RWPE2 (cell line): ENCODE data around the gene PXDN.
A peak's percentile ranks its signal among the peaks of the same experiment; 100 is the strongest.

Source experiments
- ATAC-seq: fragments of 200-7000 bp; cut with Tn5 transposase; 3 replicates; pipeline ENCODE4 v1.9.1; 2021; ENCODE audit warnings: low read depth
- DNase-seq: peaks from one replicate; pipeline ENCODE4 v3.0.0-alpha.2; 2020; ENCODE audit warnings: low spot score
- H3K27ac ChIP-seq: fragments of 450-650 bp; 2 replicates; pipeline ENCODE4 v1.5.1; 2017; ENCODE audit warnings: mild to moderate bottlenecking; ENCODE audit not compliant: poor library complexity, severe bottlenecking
- H3K27me3 ChIP-seq: fragments of 250-450 bp; sonication (Bioruptor Pico); 2 replicates; pipeline ENCODE4 v1.5.1; 2021; ENCODE audit warnings: mild to moderate bottlenecking, moderate library complexity; ENCODE audit not compliant: insufficient read depth, poor library complexity, severe bottlenecking
- H3K36me3 ChIP-seq: fragments of 250-450 bp; sonication (Bioruptor Pico); 2 replicates; pipeline ENCODE4 v1.5.1; 2020; ENCODE audit warnings: low read depth, mild to moderate bottlenecking, moderate library complexity
- H3K4me1 ChIP-seq: fragments of 250-450 bp; sonication (Bioruptor Pico); 2 replicates; pipeline ENCODE4 v1.5.1; 2021; ENCODE audit warnings: mild to moderate bottlenecking, moderate library complexity; ENCODE audit not compliant: insufficient read depth, poor library complexity, severe bottlenecking
- H3K4me3 ChIP-seq: fragments of 250-450 bp; sonication (Bioruptor Pico); 2 replicates; pipeline ENCODE4 v1.5.1; 2021; ENCODE audit warnings: mild to moderate bottlenecking, moderate library complexity; ENCODE audit not compliant: severe bottlenecking
- H3K9me3 ChIP-seq: fragments of 250-450 bp; sonication (Bioruptor Pico); 2 replicates; pipeline ENCODE4 v1.5.1; 2021; ENCODE audit warnings: mild to moderate bottlenecking, moderate library complexity; ENCODE audit not compliant: severe bottlenecking
- CTCF ChIP-seq: fragments of 450-650 bp; IDR thresholded peaks from one replicate; pipeline ENCODE4 v1.5.1; 2017; ENCODE audit warnings: mild to moderate bottlenecking, moderate library complexity; ENCODE audit not compliant: poor library complexity, severe bottlenecking

The PXDN gene

GRCh38 chr2:1754461-1755170 lies 10.3 kb upstream of the PXDN start:
- no peak overlapping the region for H3K4me3 ChIP-seq
- DNase-seq (peak; percentile 19), ATAC-seq (no peak)
- no peak for TF ChIP-seq CTCF
- no peaks in the 10 kb centered on the region for H3K36me3 ChIP-seq
- H3K27ac ChIP-seq, result no peak overlapping the region
- H3K9me3 ChIP-seq, result no peaks in the 10 kb centered on the region
- H3K4me1 ChIP-seq, result no peaks in the 10 kb centered on the region
- no peaks in the 10 kb centered on the region for H3K27me3 ChIP-seq

GRCh38 chr2:1754046-1754445 lies 9.7 kb upstream of the PXDN start:
- DNase-seq (peak; percentile 43), ATAC-seq (no peak)
- Histone ChIP-seq H3K4me1 (no peaks in the 10 kb centered on the region), H3K36me3 (no peaks in the 10 kb centered on the region), H3K9me3 (no peaks in the 10 kb centered on the region), H3K27ac (no peak overlapping the region), H3K27me3 (no peaks in the 10 kb centered on the region), H3K4me3 (no peak overlapping the region)
- no peak for TF ChIP-seq CTCF

- Histone ChIP-seq H3K27ac (no peak overlapping the region), H3K4me1 (no peaks in the 10 kb centered on the region), H3K27me3 (no peaks in the 10 kb centered on the region), H3K4me3 (no peak overlapping the region), H3K9me3 (no peaks in the 10 kb centered on the region), H3K36me3 (no peaks in the 10 kb centered on the region)
- ATAC-seq (no peak), DNase-seq (peak; percentile 33)
- no peak for TF ChIP-seq CTCF
Observed at GRCh38 chr2:1752751-1753150, 8.4 kb upstream of the PXDN start.

- peak; percentile 47 for DNase-seq
- TF ChIP-seq CTCF, result no peak
- Histone ChIP-seq H3K9me3 (no peaks in the 10 kb centered on the region), H3K4me3 (no peak overlapping the region), H3K4me1 (no peaks in the 10 kb centered on the region), H3K36me3 (no peaks in the 10 kb centered on the region), H3K27me3 (no peaks in the 10 kb centered on the region), H3K27ac (no peak overlapping the region)
- no peak for ATAC-seq
Observed at GRCh38 chr2:1751767-1752725, 7.7 kb upstream of the PXDN start.
